ENCODE measurements around the gene RGS5. TPM values are rescaled to one million over a fixed set of nuclear protein-coding genes. Genes with fewer than 3 reads are reported as not detected.

RGS5 gene, protein sequence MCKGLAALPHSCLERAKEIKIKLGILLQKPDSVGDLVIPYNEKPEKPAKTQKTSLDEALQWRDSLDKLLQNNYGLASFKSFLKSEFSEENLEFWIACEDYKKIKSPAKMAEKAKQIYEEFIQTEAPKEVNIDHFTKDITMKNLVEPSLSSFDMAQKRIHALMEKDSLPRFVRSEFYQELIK
- total RNA-seq (2014; rRNA removed; shearing (Covaris generic)): 6.9 and 10.2 TPM in 2 replicates

DNA sequence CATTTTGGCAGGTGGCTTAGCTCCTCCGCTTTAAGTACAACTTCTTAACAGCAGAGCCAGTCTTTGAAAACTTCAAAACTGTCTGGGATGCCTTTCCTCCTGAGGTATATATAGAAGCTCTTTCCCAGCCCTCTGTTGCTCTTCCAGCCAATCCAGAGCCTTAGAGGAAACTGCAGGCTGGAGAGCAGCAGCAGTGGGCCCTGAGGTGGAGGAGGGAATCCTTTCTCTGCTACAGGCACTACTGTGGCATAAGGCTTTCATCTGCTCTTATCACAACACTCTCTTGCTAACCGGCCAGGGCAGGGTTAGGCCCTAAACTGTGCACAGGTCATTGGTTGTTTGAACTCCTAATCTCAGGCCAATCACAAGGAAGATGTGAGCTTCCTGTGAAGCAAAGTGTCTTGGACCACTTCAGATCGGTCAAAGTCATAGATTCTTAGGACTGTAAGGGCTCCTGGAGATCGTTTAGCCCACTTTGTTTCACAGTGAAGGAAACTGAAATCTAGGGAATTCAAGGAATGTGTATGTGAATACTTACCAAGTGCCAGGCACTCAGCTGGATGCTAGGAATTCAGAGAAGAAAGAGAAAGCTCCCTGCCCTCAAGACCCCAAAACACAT is at the start of gene RGS5:
Gene RGS5, minus strand, starts transcription at position 84 of the 619 bp plus-strand sequence. Its CDS starts 81 bp downstream, at position 3.

Other genes starting within 250 kb of the RGS5 start
- gene RGS4, start 133.6 kb downstream of the RGS5 start, total RNA-seq (2014; rRNA removed; shearing (Covaris generic)): 4.7 and 5.2 TPM in 2 replicates
- 62.6 and 64.6 TPM in 2 replicates for gene NUF2, start 119.0 kb upstream of the RGS5 start, total RNA-seq (2014; rRNA removed; shearing (Covaris generic))